GM19193 (cell line): ENCODE data around the gene CELF4.

Experiments
- POLR2A ChIP-seq: IDR thresholded peaks from 4 replicates; pipeline ENCODE4 v1.6.1; 2011; ENCODE audit not compliant: insufficient read depth, insufficient read length; ENCODE audit errors: extremely low read depth

The CELF4 gene

GRCh38 chr18:37247497-37248161 is 318.0 kb downstream of the CELF4 start:
- no peak for TF ChIP-seq POLR2A

GRCh38 chr18:37246779-37247340 is 318.7 kb downstream of the CELF4 start:
- TF ChIP-seq POLR2A, result no peak

GRCh38 chr18:37244618-37245017 is 321.0 kb downstream of the CELF4 start:
- no peak for TF ChIP-seq POLR2A

GRCh38 chr18:37243741-37244140 is 321.9 kb downstream of the CELF4 start:
- no peak for TF ChIP-seq POLR2A

GRCh38 chr18:37242826-37243560 is 322.6 kb downstream of the CELF4 start:
- TF ChIP-seq POLR2A, result no peak

GRCh38 chr18:37242091-37242490 is 323.5 kb downstream of the CELF4 start:
- TF ChIP-seq POLR2A, result no peak

GRCh38 chr18:37238282-37239108 is 327.1 kb downstream of the CELF4 start:
- no peak for TF ChIP-seq POLR2A

- no peak for TF ChIP-seq POLR2A
Measured at GRCh38 chr18:37235583-37235982, 330.0 kb downstream of the CELF4 start.

- no peak for TF ChIP-seq POLR2A
Measured at GRCh38 chr18:37231251-37231650, 334.3 kb downstream of the CELF4 start.

GRCh38 chr18:37230768-37231167 is 334.8 kb downstream of the CELF4 start:
- no peak for TF ChIP-seq POLR2A

GRCh38 chr18:37225279-37225678 is 340.3 kb downstream of the CELF4 start:
- no peak for TF ChIP-seq POLR2A

GRCh38 chr18:37222999-37223378 is 342.6 kb downstream of the CELF4 start:
- no peak for TF ChIP-seq POLR2A

GRCh38 chr18:37222354-37222998 is 343.1 kb downstream of the CELF4 start:
- TF ChIP-seq POLR2A, result no peak

GRCh38 chr18:37219257-37219656 is 346.3 kb downstream of the CELF4 start:
- TF ChIP-seq POLR2A, result no peak
